Measurements from ENCODE around the gene LGALS7B.
"Not testable (repeated sequence)": the region's sequence is repeated elsewhere in the genome, so short reads cannot be mapped to it uniquely, and the experiment has no call there.

Gene LGALS7B

GRCh38 chr19:38785187-38785699, 3.8 kb upstream of the LGALS7B start:
- peaks cover 0 to 4% of the 10 kb centered on the region in 2 donors for H3K27me3 ChIP-seq (ENCODE audit: control insufficient read depth in 1 of 2, insufficient read depth in 2 of 2, low read length in 2 of 2)
- H3K4me1 ChIP-seq (ENCODE audit: control insufficient read depth, insufficient read depth, low read length): no peaks in the 10 kb centered on the region
- H3K4me3 ChIP-seq (ENCODE audit: low read length in 2 of 2): no peak overlapping the region
- H3K27ac ChIP-seq (ENCODE audit: low read length): no peak overlapping the region
- H3K36me3 ChIP-seq (ENCODE audit: control insufficient read depth in 2 of 2, insufficient read depth in 2 of 2, low read length in 2 of 2): no peaks in the 10 kb centered on the region
- no peak overlapping the region for H3K9ac ChIP-seq (ENCODE audit: low read length in 2 of 2)
- H3K9me3 ChIP-seq (ENCODE audit: control insufficient read depth in 2 of 2, low read length in 2 of 2): no peaks in the 10 kb centered on the region

DNA sequence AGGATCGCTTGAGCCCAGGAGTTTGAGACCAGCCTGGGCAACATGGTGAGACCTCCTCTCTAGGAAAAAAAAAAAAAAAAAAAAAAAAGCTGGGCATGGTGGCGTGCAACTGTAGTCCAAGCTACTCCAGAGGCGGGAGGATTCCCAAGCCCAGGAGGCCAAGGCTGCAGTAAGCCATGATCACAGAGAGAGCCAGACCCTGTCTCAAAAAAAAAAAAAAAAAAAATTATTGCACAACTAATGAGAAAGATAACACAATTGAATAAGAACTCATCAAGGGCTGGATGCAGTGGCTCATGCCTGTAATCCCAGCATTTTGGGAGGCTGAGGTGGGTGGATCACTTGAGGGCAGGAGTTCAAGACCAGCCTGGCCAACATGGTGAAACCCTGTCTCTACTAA, 2.9 kb upstream of the LGALS7B start:
- H3K27ac ChIP-seq (ENCODE audit: low read length); H3K9ac ChIP-seq (ENCODE audit: low read length in 2 of 2): not testable (repeated sequence)

GRCh38 chr19:38786572-38787265, 2.3 kb upstream of the LGALS7B start:
- Histone ChIP-seq H3K9me3 (ENCODE audit: control insufficient read depth in 2 of 2, low read length in 2 of 2) (no peaks in the 10 kb centered on the region), H3K27me3 (ENCODE audit: control insufficient read depth in 1 of 2, insufficient read depth in 2 of 2, low read length in 2 of 2) (no peaks in the 10 kb centered on the region), H3K4me3 (ENCODE audit: low read length in 2 of 2) (no peak overlapping the region), H3K9ac (ENCODE audit: low read length in 2 of 2) (no peak overlapping the region), H3K36me3 (ENCODE audit: control insufficient read depth in 2 of 2, insufficient read depth in 2 of 2, low read length in 2 of 2) (no peaks in the 10 kb centered on the region), H3K4me1 (ENCODE audit: control insufficient read depth, insufficient read depth, low read length) (no peaks in the 10 kb centered on the region), H3K27ac (ENCODE audit: low read length) (no peak overlapping the region)

More for the DNA sequence above, 2.9 kb upstream of the LGALS7B start:
- not testable (repeated sequence) for H3K36me3 ChIP-seq (ENCODE audit: control insufficient read depth in 2 of 2, insufficient read depth in 2 of 2, low read length in 2 of 2); H3K9me3 ChIP-seq (ENCODE audit: control insufficient read depth in 2 of 2, low read length in 2 of 2); H3K27me3 ChIP-seq (ENCODE audit: control insufficient read depth in 1 of 2, insufficient read depth in 2 of 2, low read length in 2 of 2); H3K4me3 ChIP-seq (ENCODE audit: low read length in 2 of 2); H3K4me1 ChIP-seq (ENCODE audit: control insufficient read depth, insufficient read depth, low read length)

DNA sequence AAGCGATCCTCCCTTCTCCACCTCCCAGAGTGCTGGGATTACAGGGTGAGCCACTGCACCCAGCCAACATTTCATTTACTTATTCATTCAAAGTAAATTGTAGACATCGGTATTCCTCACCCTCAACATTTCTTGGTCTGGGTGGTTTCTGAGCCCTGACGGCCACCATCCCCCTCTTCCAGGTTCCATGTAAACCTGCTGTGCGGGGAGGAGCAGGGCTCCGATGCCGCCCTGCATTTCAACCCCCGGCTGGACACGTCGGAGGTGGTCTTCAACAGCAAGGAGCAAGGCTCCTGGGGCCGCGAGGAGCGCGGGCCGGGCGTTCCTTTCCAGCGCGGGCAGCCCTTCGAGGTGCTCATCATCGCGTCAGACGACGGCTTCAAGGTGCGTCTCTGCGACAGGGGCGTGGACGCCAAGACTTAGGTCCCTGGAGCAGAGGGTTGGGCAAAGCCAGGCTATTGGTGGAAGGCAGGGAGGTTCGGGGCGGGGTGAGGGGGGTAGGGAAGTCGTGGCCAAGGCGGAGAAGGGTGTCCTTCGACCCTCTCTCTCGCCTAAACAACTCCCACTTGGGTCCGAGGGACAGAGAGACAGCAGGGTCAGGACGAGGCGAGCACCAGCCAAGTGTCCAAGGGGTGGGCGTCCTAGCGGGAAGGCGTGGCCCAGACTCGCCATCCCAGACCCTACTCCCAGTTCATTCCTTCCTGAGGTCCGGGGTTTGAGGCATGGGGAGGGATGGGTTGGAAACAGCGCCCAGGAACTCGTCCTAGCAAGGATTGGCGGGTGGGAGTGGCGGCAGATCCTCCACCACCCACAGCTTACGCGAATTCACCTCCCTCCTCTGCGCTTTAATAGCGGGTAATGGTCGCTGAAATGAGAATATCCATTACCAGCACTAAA, 1.8 kb downstream of the LGALS7B start:
- not testable (repeated sequence) for H3K4me3 ChIP-seq (ENCODE audit: low read length in 2 of 2); H3K27ac ChIP-seq (ENCODE audit: low read length)

DNA sequence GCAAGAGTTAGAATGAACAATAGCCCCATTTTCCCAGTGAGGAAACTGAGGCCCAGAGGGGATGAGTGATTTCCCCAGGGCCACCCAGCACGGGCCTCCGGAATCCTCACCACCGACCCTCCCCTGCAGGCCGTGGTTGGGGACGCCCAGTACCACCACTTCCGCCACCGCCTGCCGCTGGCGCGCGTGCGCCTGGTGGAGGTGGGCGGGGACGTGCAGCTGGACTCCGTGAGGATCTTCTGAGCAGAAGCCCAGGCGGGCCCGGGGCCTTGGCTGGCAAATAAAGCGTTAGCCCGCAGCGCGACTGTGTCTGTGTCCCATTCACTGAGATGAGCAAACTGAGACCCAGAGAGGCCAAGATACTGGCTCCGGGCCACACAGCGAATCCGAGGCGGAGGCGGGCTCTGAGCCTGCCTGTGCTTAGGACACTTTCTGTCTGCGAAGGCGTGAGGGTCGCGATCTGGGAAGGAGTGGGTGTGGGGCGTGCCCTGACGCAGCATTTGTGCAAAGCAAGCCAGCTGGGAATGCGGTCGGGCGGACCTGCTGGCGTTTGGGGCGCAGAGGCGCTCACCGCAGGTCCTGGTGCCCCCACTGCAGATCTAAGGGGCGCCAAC, 2.6 kb downstream of the LGALS7B start:
- H3K9ac ChIP-seq (ENCODE audit: low read length in 2 of 2); H3K36me3 ChIP-seq (ENCODE audit: control insufficient read depth in 2 of 2, insufficient read depth in 2 of 2, low read length in 2 of 2); H3K9me3 ChIP-seq (ENCODE audit: control insufficient read depth in 2 of 2, low read length in 2 of 2); H3K27me3 ChIP-seq (ENCODE audit: control insufficient read depth in 1 of 2, insufficient read depth in 2 of 2, low read length in 2 of 2); H3K27ac ChIP-seq (ENCODE audit: low read length); H3K4me3 ChIP-seq (ENCODE audit: low read length in 2 of 2); H3K4me1 ChIP-seq (ENCODE audit: control insufficient read depth, insufficient read depth, low read length): not testable (repeated sequence)

More for the DNA sequence above, 1.8 kb downstream of the LGALS7B start:
- not testable (repeated sequence) for H3K36me3 ChIP-seq (ENCODE audit: control insufficient read depth in 2 of 2, insufficient read depth in 2 of 2, low read length in 2 of 2); H3K27me3 ChIP-seq (ENCODE audit: control insufficient read depth in 1 of 2, insufficient read depth in 2 of 2, low read length in 2 of 2); H3K9ac ChIP-seq (ENCODE audit: low read length in 2 of 2); H3K4me1 ChIP-seq (ENCODE audit: control insufficient read depth, insufficient read depth, low read length); H3K9me3 ChIP-seq (ENCODE audit: control insufficient read depth in 2 of 2, low read length in 2 of 2)

DNA sequence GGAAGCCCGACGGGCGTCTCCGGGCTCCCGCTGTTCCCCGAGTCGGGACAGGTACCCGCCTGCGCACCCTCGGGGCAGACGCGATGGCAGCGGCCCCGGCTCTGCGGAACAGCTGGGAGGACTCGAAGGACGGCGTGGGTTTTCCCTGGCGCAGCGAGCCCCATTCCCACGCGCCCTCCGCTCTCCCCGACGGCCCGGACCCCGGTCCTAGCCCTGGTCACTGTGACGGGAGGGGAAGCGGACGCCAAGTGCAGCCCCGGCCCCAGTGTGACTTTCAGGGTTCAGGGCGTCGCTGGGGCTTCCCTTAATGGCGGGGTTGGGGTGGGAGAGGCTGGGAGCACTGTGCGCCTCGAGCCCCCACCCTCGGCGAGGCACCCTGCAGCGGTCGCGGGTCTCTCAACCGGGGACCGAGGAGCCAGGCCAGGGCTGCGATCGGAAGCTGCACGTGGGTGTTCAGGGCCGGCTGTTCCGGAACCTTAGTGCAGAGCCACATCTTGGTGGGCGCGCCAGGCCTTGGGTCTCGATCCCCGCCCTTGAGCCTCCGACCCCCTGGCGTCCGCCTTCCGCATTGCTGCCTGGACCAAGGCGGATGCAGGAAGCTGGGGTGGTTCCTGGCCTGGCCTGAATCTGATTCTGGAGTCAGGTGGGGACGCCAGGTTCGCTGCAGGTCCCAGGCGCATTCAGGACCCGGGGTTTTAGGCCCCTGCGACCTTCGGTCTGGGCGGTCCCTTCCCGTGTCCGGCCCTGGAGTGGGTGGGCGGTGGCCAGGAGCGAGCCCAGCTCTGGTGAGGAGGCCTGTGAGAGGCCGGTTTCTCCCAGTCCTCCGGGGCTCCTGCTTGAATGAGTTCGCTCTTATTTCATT, 3.5 kb downstream of the LGALS7B start:
- Histone ChIP-seq H3K36me3 (ENCODE audit: control insufficient read depth in 2 of 2, insufficient read depth in 2 of 2, low read length in 2 of 2) (no peaks in the 10 kb centered on the region), H3K9me3 (ENCODE audit: control insufficient read depth in 2 of 2, low read length in 2 of 2) (no peaks in the 10 kb centered on the region), H3K27me3 (ENCODE audit: control insufficient read depth in 1 of 2, insufficient read depth in 2 of 2, low read length in 2 of 2) (no peaks in the 10 kb centered on the region), H3K4me3 (ENCODE audit: low read length in 2 of 2) (no peak overlapping the region), H3K9ac (ENCODE audit: low read length in 2 of 2) (no peak overlapping the region), H3K27ac (ENCODE audit: low read length) (no peak overlapping the region), H3K4me1 (ENCODE audit: control insufficient read depth, insufficient read depth, low read length) (no peaks in the 10 kb centered on the region)

DNA sequence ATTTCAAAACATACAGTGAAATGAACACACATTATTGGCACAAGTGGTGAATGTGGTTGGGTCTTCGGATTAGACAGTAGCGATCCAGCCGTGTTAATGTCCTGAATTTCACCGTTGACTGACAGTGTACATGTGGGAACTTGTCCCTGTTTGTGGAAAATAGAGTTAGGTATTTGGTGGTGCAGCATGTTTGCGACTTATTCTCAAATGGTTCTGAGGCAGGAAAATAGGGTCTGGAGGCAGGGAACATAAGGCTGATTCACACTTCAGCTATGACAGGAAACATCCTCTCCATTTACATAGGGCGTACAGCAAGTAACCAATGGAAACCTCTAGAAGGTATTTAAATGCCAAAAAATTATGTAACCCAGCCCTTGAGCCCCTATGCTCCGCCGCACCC, 4.2 kb downstream of the LGALS7B start:
- H3K4me1 ChIP-seq (ENCODE audit: control insufficient read depth, insufficient read depth, low read length): no peaks in the 10 kb centered on the region
- no peaks in the 10 kb centered on the region for H3K36me3 ChIP-seq (ENCODE audit: control insufficient read depth in 2 of 2, insufficient read depth in 2 of 2, low read length in 2 of 2)
- no peak overlapping the region for H3K9ac ChIP-seq (ENCODE audit: low read length in 2 of 2)
- H3K27me3 ChIP-seq (ENCODE audit: control insufficient read depth in 1 of 2, insufficient read depth in 2 of 2, low read length in 2 of 2): no peaks in the 10 kb centered on the region
- H3K27ac ChIP-seq (ENCODE audit: low read length): no peak overlapping the region
- no peaks in the 10 kb centered on the region for H3K9me3 ChIP-seq (ENCODE audit: control insufficient read depth in 2 of 2, low read length in 2 of 2)
- H3K4me3 ChIP-seq (ENCODE audit: low read length in 2 of 2): no peak overlapping the region

- Histone ChIP-seq H3K9me3 (ENCODE audit: control insufficient read depth in 2 of 2, low read length in 2 of 2) (no peaks in the 10 kb centered on the region), H3K9ac (ENCODE audit: low read length in 2 of 2) (no peak overlapping the region), H3K4me3 (ENCODE audit: low read length in 2 of 2) (no peak overlapping the region), H3K27me3 (ENCODE audit: control insufficient read depth in 1 of 2, insufficient read depth in 2 of 2, low read length in 2 of 2) (no peaks in the 10 kb centered on the region), H3K4me1 (ENCODE audit: control insufficient read depth, insufficient read depth, low read length) (no peaks in the 10 kb centered on the region), H3K27ac (ENCODE audit: low read length) (no peak overlapping the region), H3K36me3 (ENCODE audit: control insufficient read depth in 2 of 2, insufficient read depth in 2 of 2, low read length in 2 of 2) (no peaks in the 10 kb centered on the region)
These were observed 4.7 kb downstream of the LGALS7B start for GRCh38 chr19:38793671-38794070.

- Histone ChIP-seq H3K36me3 (ENCODE audit: control insufficient read depth in 2 of 2, insufficient read depth in 2 of 2, low read length in 2 of 2) (no peaks in the 10 kb centered on the region), H3K4me3 (ENCODE audit: low read length in 2 of 2) (no peak overlapping the region), H3K27me3 (ENCODE audit: control insufficient read depth in 1 of 2, insufficient read depth in 2 of 2, low read length in 2 of 2) (no peaks in the 10 kb centered on the region), H3K9me3 (ENCODE audit: control insufficient read depth in 2 of 2, low read length in 2 of 2) (no peaks in the 10 kb centered on the region), H3K4me1 (ENCODE audit: control insufficient read depth, insufficient read depth, low read length) (no peaks in the 10 kb centered on the region), H3K27ac (ENCODE audit: low read length) (no peak overlapping the region), H3K9ac (ENCODE audit: low read length in 2 of 2) (no peak overlapping the region)
These were observed 6.5 kb downstream of the LGALS7B start for GRCh38 chr19:38795549-38795948.

- Histone ChIP-seq H3K4me3 (ENCODE audit: low read length in 2 of 2) (no peak overlapping the region), H3K27me3 (ENCODE audit: control insufficient read depth in 1 of 2, insufficient read depth in 2 of 2, low read length in 2 of 2) (no peaks in the 10 kb centered on the region), H3K36me3 (ENCODE audit: control insufficient read depth in 2 of 2, insufficient read depth in 2 of 2, low read length in 2 of 2) (no peaks in the 10 kb centered on the region), H3K9ac (ENCODE audit: low read length in 2 of 2) (no peak overlapping the region), H3K27ac (ENCODE audit: low read length) (no peak overlapping the region), H3K9me3 (ENCODE audit: control insufficient read depth in 2 of 2, low read length in 2 of 2) (no peaks in the 10 kb centered on the region), H3K4me1 (ENCODE audit: control insufficient read depth, insufficient read depth, low read length) (no peaks in the 10 kb centered on the region)
These were observed 7.2 kb downstream of the LGALS7B start for GRCh38 chr19:38796154-38796553.

Measured in stomach smooth muscle (tissue), 2 donors.